Astrocyte (in vitro differentiated cells and primary cell): ENCODE data around the gene ETV6. TPM values are rescaled to one million over a fixed set of nuclear protein-coding genes. Genes with fewer than 3 reads are reported as not detected.

Experiments
- DNase-seq: peaks from one replicate; pipeline ENCODE4 v3.0.0-alpha.2; 2010; ENCODE audit warnings: low read depth
- FAIRE-seq: peaks from 2 replicates; lab custom pipeline; 2011; peaks lifted over from hg19 to GRCh38; lab: Jason Lieb, UNC
- H2AFZ ChIP-seq: 2 replicates; pipeline ENCODE4 v1.6.0; 2012; ENCODE audit warnings: low read depth, low read length, inconsistent platforms
- H3K27ac ChIP-seq: 2 replicates; pipeline ENCODE4 v1.5.1; 2011; ENCODE audit warnings: low read depth, low read length, inconsistent platforms
- H3K27me3 ChIP-seq: 2 replicates; pipeline ENCODE4 v1.6.0; 2011; ENCODE audit warnings: low read length, inconsistent platforms; ENCODE audit not compliant: insufficient read depth
- H3K36me3 ChIP-seq: 2 replicates; pipeline ENCODE4 v1.5.1; 2011; ENCODE audit warnings: low read length, inconsistent platforms; ENCODE audit not compliant: insufficient read depth
- H3K4me1 ChIP-seq: 2 replicates; pipeline ENCODE4 v1.5.1; 2011; ENCODE audit warnings: low read length, inconsistent platforms; ENCODE audit not compliant: insufficient read depth
- H3K4me2 ChIP-seq: 2 replicates; pipeline ENCODE4 v1.6.0; 2012; ENCODE audit warnings: low read length, inconsistent platforms
- H3K4me3 ChIP-seq: 2 replicates; pipeline ENCODE4 v1.5.1; 2011; ENCODE audit warnings: low read depth, mild to moderate bottlenecking, low read length, inconsistent platforms; ENCODE audit not compliant: insufficient read depth
- H3K79me2 ChIP-seq: 2 replicates; pipeline ENCODE4 v1.6.0; 2012; ENCODE audit warnings: mild to moderate bottlenecking, low read length, inconsistent platforms; ENCODE audit not compliant: insufficient read depth
- H3K9ac ChIP-seq: 2 replicates; pipeline ENCODE4 v1.6.0; 2012; ENCODE audit warnings: mild to moderate bottlenecking, low read length, inconsistent platforms
- H3K9me3 ChIP-seq: 2 replicates; pipeline ENCODE4 v1.5.1; 2012; ENCODE audit warnings: low read depth, mild to moderate bottlenecking, low read length, inconsistent platforms; ENCODE audit not compliant: insufficient read depth
- H4K20me1 ChIP-seq: 2 replicates; pipeline ENCODE4 v1.6.0; 2012; ENCODE audit warnings: low read length, inconsistent platforms; ENCODE audit not compliant: insufficient read depth
- H3K27ac Mint-ChIP-seq: one replicate; pipeline ENCODE4 v1.8.0; 2021; ENCODE audit warnings: mild to moderate bottlenecking, mixed read lengths; ENCODE audit not compliant: unreplicated experiment
- H3K27me3 Mint-ChIP-seq: one replicate; pipeline ENCODE4 v1.8.0; 2021; ENCODE audit warnings: low read depth, mixed read lengths; ENCODE audit not compliant: unreplicated experiment
- H3K36me3 Mint-ChIP-seq: one replicate; pipeline ENCODE4 v1.8.0; 2021; ENCODE audit warnings: low read depth, mixed read lengths; ENCODE audit not compliant: unreplicated experiment
- H3K4me1 Mint-ChIP-seq: one replicate; pipeline ENCODE4 v1.8.0; 2021; ENCODE audit warnings: low read depth, mixed read lengths; ENCODE audit not compliant: unreplicated experiment
- H3K4me3 Mint-ChIP-seq: one replicate; pipeline ENCODE4 v1.8.0; 2021; ENCODE audit warnings: mild to moderate bottlenecking, moderate library complexity, mixed read lengths; ENCODE audit not compliant: unreplicated experiment
- H3K9me3 Mint-ChIP-seq: one replicate; pipeline ENCODE4 v1.8.0; 2021; ENCODE audit warnings: mild to moderate bottlenecking, mixed read lengths; ENCODE audit not compliant: unreplicated experiment
- CTCF ChIP-seq: IDR thresholded peaks from 2 replicates; pipeline ENCODE4 v1.5.1; 2011; ENCODE audit warnings: low read depth, mild to moderate bottlenecking, inconsistent platforms, low read length, moderate library complexity; ENCODE audit not compliant: insufficient read depth
- EZH2 ChIP-seq: IDR thresholded peaks from 2 replicates; pipeline ENCODE4 v1.6.1; 2012; ENCODE audit warnings: mild to moderate bottlenecking, low read length, inconsistent platforms; ENCODE audit not compliant: insufficient read depth
- total RNA-seq: library from RNA; stranded (reverse); gene quantifications from 2 replicates; pipeline ENCODE4 v1.2.1, GENCODE V29; 2021

ETV6 gene
- total RNA-seq, 1 donor from 2014 or later, result 41.2 TPM

- TF ChIP-seq CTCF (no peak), EZH2 (no peak)
- Histone ChIP-seq H3K27me3 (no peaks in the 10 kb centered on the region), H3K79me2 (peaks cover 90% of the 10 kb centered on the region), H3K4me1 (peaks cover 18% of the 10 kb centered on the region), H3K4me2 (no peak overlapping the region), H3K4me3 (no peak overlapping the region), H3K36me3 (no peaks in the 10 kb centered on the region), H4K20me1 (peaks cover 20% of the 10 kb centered on the region), H2AFZ (no peak overlapping the region), H3K9ac (no peak overlapping the region), H3K27ac (no peak overlapping the region), H3K9me3 (no peaks in the 10 kb centered on the region)
- no peak overlapping the region for H3K4me3 Mint-ChIP-seq
- DNase-seq (no peak), FAIRE-seq (no peak)
- peaks cover 8% of the 10 kb centered on the region for H3K36me3 Mint-ChIP-seq
- H3K27me3 Mint-ChIP-seq, result no peaks in the 10 kb centered on the region
- peaks cover 44% of the 10 kb centered on the region for H3K4me1 Mint-ChIP-seq
- H3K27ac Mint-ChIP-seq, result peak overlapping the region; percentile 68
- H3K9me3 Mint-ChIP-seq, result no peaks in the 10 kb centered on the region
Measured at GRCh38 chr12:11732715-11733114, 83.2 kb downstream of the ETV6 start.

GRCh38 chr12:11734580-11735180 lies 85.2 kb downstream of the ETV6 start:
- H3K4me3 Mint-ChIP-seq, result no peak overlapping the region
- Histone ChIP-seq H3K79me2 (peaks cover 89% of the 10 kb centered on the region), H2AFZ (no peak overlapping the region), H3K4me2 (no peak overlapping the region), H3K36me3 (no peaks in the 10 kb centered on the region), H3K4me1 (peaks cover 18% of the 10 kb centered on the region), H4K20me1 (peaks cover 31% of the 10 kb centered on the region), H3K9me3 (no peaks in the 10 kb centered on the region), H3K27ac (no peak overlapping the region), H3K4me3 (no peak overlapping the region), H3K9ac (no peak overlapping the region), H3K27me3 (no peaks in the 10 kb centered on the region)
- TF ChIP-seq EZH2 (no peak), CTCF (no peak)
- peaks cover 29% of the 10 kb centered on the region for H3K4me1 Mint-ChIP-seq
- H3K27ac Mint-ChIP-seq, result no peak overlapping the region
- peaks cover 7% of the 10 kb centered on the region for H3K36me3 Mint-ChIP-seq
- DNase-seq, result no peak
- H3K27me3 Mint-ChIP-seq, result no peaks in the 10 kb centered on the region
- no peak for FAIRE-seq
- no peaks in the 10 kb centered on the region for H3K9me3 Mint-ChIP-seq

- H3K79me2 ChIP-seq, result peaks cover 88% of the 10 kb centered on the region
- FAIRE-seq, result no peak
Measured at GRCh38 chr12:11738450-11738849, 89.0 kb downstream of the ETV6 start.

More at GRCh38 chr12:11738450-11738849, 89.0 kb downstream of the ETV6 start:
- H3K27me3 Mint-ChIP-seq, result no peaks in the 10 kb centered on the region
- Histone ChIP-seq H4K20me1 (peaks cover 41% of the 10 kb centered on the region), H3K27me3 (no peaks in the 10 kb centered on the region), H3K9me3 (no peaks in the 10 kb centered on the region), H3K4me3 (no peak overlapping the region), H3K36me3 (no peaks in the 10 kb centered on the region), H2AFZ (no peak overlapping the region), H3K4me1 (peaks cover 5% of the 10 kb centered on the region), H3K9ac (no peak overlapping the region), H3K4me2 (no peak overlapping the region), H3K27ac (no peak overlapping the region)
- H3K4me1 Mint-ChIP-seq, result peaks cover 27% of the 10 kb centered on the region
- TF ChIP-seq CTCF (no peak), EZH2 (no peak)
- H3K27ac Mint-ChIP-seq, result no peak overlapping the region
- no peak for DNase-seq
- peaks cover 3% of the 10 kb centered on the region for H3K36me3 Mint-ChIP-seq
- no peak overlapping the region for H3K4me3 Mint-ChIP-seq
- H3K9me3 Mint-ChIP-seq, result no peaks in the 10 kb centered on the region
